HPDE6-E6E7 (cell line): ENCODE data around the gene LTC4S.
"Not testable (repeated sequence)": the region's sequence is repeated elsewhere in the genome, so short reads cannot be mapped to it uniquely, and the experiment has no call there.

Experiments used
- DNase-seq: peaks from one replicate; pipeline ENCODE4 v3.0.0; 2011; ENCODE audit warnings: missing footprints; ENCODE audit errors: extremely low spot score

Gene LTC4S

GRCh38 chr5:179769271-179769670 is 24.5 kb upstream of the LTC4S start:
- no peak for DNase-seq

GRCh38 chr5:179769796-179770195 is 24.0 kb upstream of the LTC4S start:
- DNase-seq, result no peak

- no peak for DNase-seq
These were observed 22.4 kb upstream of the LTC4S start for GRCh38 chr5:179771311-179771895.

GRCh38 chr5:179772351-179772750 is 21.4 kb upstream of the LTC4S start:
- no peak for DNase-seq

- no peak for DNase-seq
These were observed 20.1 kb upstream of the LTC4S start for GRCh38 chr5:179773686-179774040.

GRCh38 chr5:179774442-179774841 is 19.3 kb upstream of the LTC4S start:
- no peak for DNase-seq

GRCh38 chr5:179776411-179776938 is 17.3 kb upstream of the LTC4S start:
- no peak for DNase-seq

- no peak for DNase-seq
These were observed 16.3 kb upstream of the LTC4S start for GRCh38 chr5:179777456-179777855.

GRCh38 chr5:179777909-179778308 is 15.9 kb upstream of the LTC4S start:
- no peak for DNase-seq

- DNase-seq, result no peak
These were observed 15.2 kb upstream of the LTC4S start for GRCh38 chr5:179778591-179778990.

GRCh38 chr5:179779826-179780225 is 14.0 kb upstream of the LTC4S start:
- no peak for DNase-seq

GRCh38 chr5:179780362-179780761 is 13.4 kb upstream of the LTC4S start:
- no peak for DNase-seq

GRCh38 chr5:179781846-179782245 is 11.9 kb upstream of the LTC4S start:
- DNase-seq, result no peak

GRCh38 chr5:179783128-179783527 is 10.7 kb upstream of the LTC4S start:
- DNase-seq, result no peak

GRCh38 chr5:179786861-179787260 is 6.9 kb upstream of the LTC4S start:
- no peak for DNase-seq

- no peak for DNase-seq
These were observed 5.5 kb upstream of the LTC4S start for GRCh38 chr5:179788193-179788854.

GRCh38 chr5:179789278-179789677 is 4.5 kb upstream of the LTC4S start:
- not testable (repeated sequence) for DNase-seq

- DNase-seq, result no peak
These were observed 1.7 kb upstream of the LTC4S start for GRCh38 chr5:179791881-179792611.

- DNase-seq, result no peak
These were observed 946 bp upstream of the LTC4S start for GRCh38 chr5:179792612-179793467.

- no peak for DNase-seq
These were observed 385 bp downstream of the LTC4S start for GRCh38 chr5:179794171-179794570.

- no peak for DNase-seq
These were observed 789 bp downstream of the LTC4S start for GRCh38 chr5:179794575-179794974.
